Peyer's patch (tissue), 4 donors: ENCODE measurements around the gene ANKRD33.

Experiments
- CTCF ChIP-seq, 6 experiments: fragments of 450-650 bp in 4 of 6; fragments of 200-600 bp in 2 of 6; sonication (generic) in 1 of 6; IDR thresholded peaks; one replicate each; pipeline ENCODE4 v1.5.1; 2017 to 2019; ENCODE audit warnings: antibody characterized with exemption in 6 of 6, mild to moderate bottlenecking in 3 of 6, moderate library complexity in 1 of 6
- POLR2A ChIP-seq, 2 donors: fragments of 450-650 bp; IDR thresholded peaks; one replicate each; pipeline ENCODE4 v1.5.1; 2017; ENCODE audit warnings: antibody characterized with exemption in 2 of 2, mild to moderate bottlenecking in 2 of 2, moderate library complexity in 2 of 2

GRCh38 chr12:51871918-51872688 lies 15.8 kb upstream of the ANKRD33 start:
- TF ChIP-seq CTCF (IDR thresholded peaks at IDR 0.05) (no peak), POLR2A (IDR thresholded peaks at IDR 0.05) (no peak)
